PC-3 (cell line): ENCODE results near the gene TIMM21. TPM values are rescaled to one million over a fixed set of nuclear protein-coding genes. Genes with fewer than 3 reads are reported as not detected.

ENCODE experiments used
- ATAC-seq: fragments of 200-7000 bp; cut with Tn5 transposase; 2 replicates; pipeline ENCODE4 v1.9.1; 2020; ENCODE audit warnings: mild to moderate bottlenecking, moderate library complexity
- BruUV-seq: library from RNA; stranded (reverse); fragments of 400-500 nt; replicated peaks from 2 replicates; lab custom pipeline; 2021; lab: Mats Ljungman, UMichigan
- CTCF ChIA-PET: fragments of 300-600 bp; sonication (Branson Sonifier 250); formaldehyde crosslinking; loops from one replicate; lab custom pipeline; 2022; ENCODE audit warnings: antibody characterized with exemption; lab: Charles Lee
- POLR2A ChIA-PET: fragments of 300-600 bp; sonication (Branson Sonifier 250); formaldehyde crosslinking; loops from one replicate; lab custom pipeline; 2022; ENCODE audit warnings: antibody characterized with exemption; ENCODE audit not compliant: unreplicated experiment; lab: Charles Lee
- DNase-seq: peaks from one replicate; pipeline ENCODE4 v3.0.0-alpha.2; 2015
- H2AFZ ChIP-seq: fragments of 300-600 bp; sonication (generic); 2 replicates; pipeline ENCODE4 v1.6.0; 2016; ENCODE audit warnings: antibody characterized with exemption, low read length
- H3F3A ChIP-seq: fragments of 300-600 bp; sonication (generic); one replicate; pipeline ENCODE4 v1.6.0; 2017; ENCODE audit warnings: antibody characterized with exemption, low read length, control low read depth, mild to moderate bottlenecking; ENCODE audit not compliant: unreplicated experiment
- H3K27ac ChIP-seq: fragments of 300-600 bp; sonication (generic); 2 replicates; pipeline ENCODE4 v1.5.1; 2016; ENCODE audit warnings: mild to moderate bottlenecking, low read length
- H3K27me3 ChIP-seq: fragments of 300-600 bp; sonication (generic); 2 replicates; pipeline ENCODE4 v1.6.1; 2016; ENCODE audit warnings: low read length, mixed read lengths
- H3K36me3 ChIP-seq: fragments of 300-600 bp; sonication (generic); 2 replicates; pipeline ENCODE4 v1.6.1; 2016; ENCODE audit warnings: low read depth, mixed run types, low read length, mixed read lengths
- H3K4me1 ChIP-seq: fragments of 300-600 bp; sonication (generic); 2 replicates; pipeline ENCODE4 v1.5.1; 2016; ENCODE audit warnings: low read length; ENCODE audit not compliant: insufficient read depth
- H3K4me2 ChIP-seq: fragments of 300-600 bp; sonication (generic); 2 replicates; pipeline ENCODE4 v1.6.0; 2016; ENCODE audit warnings: low read length
- H3K4me3 ChIP-seq: fragments of 300-600 bp; sonication (generic); 2 replicates; pipeline ENCODE4 v1.5.1; 2016; ENCODE audit warnings: mild to moderate bottlenecking, low read length, mixed read lengths
- H3K79me2 ChIP-seq: fragments of 300-600 bp; sonication (generic); 2 replicates; pipeline ENCODE4 v1.6.1; 2017; ENCODE audit warnings: low read length, mixed read lengths
- H3K9ac ChIP-seq: fragments of 300-600 bp; sonication (generic); 2 replicates; pipeline ENCODE4 v1.6.0; 2016; ENCODE audit warnings: mild to moderate bottlenecking, low read length
- H3K9me2 ChIP-seq: fragments of 300-600 bp; sonication (generic); replicated peaks from 2 replicates; pipeline ENCODE4 v1.6.1; 2016; ENCODE audit warnings: mixed run types, low read length, mixed read lengths
- H3K9me3 ChIP-seq: fragments of 300-600 bp; sonication (generic); 2 replicates; pipeline ENCODE4 v1.6.1; 2016; ENCODE audit warnings: low read length, mixed read lengths
- H4K20me1 ChIP-seq: fragments of 300-600 bp; sonication (generic); 2 replicates; pipeline ENCODE4 v1.6.1; 2016; ENCODE audit warnings: low read length, mixed read lengths
- EZH2 ChIP-seq: fragments of 300-600 bp; sonication (generic); IDR thresholded peaks from one replicate; pipeline ENCODE4 v1.6.1; 2017; ENCODE audit warnings: antibody characterized with exemption, mild to moderate bottlenecking, low read length; ENCODE audit not compliant: unreplicated experiment
- EZH2phosphoT487 ChIP-seq: fragments of 300-600 bp; sonication (generic); IDR thresholded peaks from 2 replicates; pipeline ENCODE4 v1.6.1; 2018; ENCODE audit warnings: mild to moderate bottlenecking, antibody characterized with exemption, low read length, borderline replicate concordance
- intact Hi-C: fragments of 100-400 bp; cut with micrococcal nuclease; formaldehyde crosslinking; loops from 2 replicates; pipeline ENCODE4 v1.9.0; 2023
- total RNA-seq: library from RNA; depleted of rRNA; stranded (reverse); fragments of >200 nt; gene quantifications from 2 replicates; pipeline ENCODE4 v1.2.3, GENCODE V29; 2014
- TF ChIP-seq, protein P1 (sequence below): fragments of 300-600 bp; sonication (generic); conservative IDR thresholded peaks from 2 replicates; pipeline ENCODE4 v1.5.1; 2017; ENCODE audit warnings: antibody characterized with exemption, low read depth, mild to moderate bottlenecking, low read length

Gene TIMM21
- total RNA-seq, 1 experiment from 2014 or later: 120 TPM

DNA sequence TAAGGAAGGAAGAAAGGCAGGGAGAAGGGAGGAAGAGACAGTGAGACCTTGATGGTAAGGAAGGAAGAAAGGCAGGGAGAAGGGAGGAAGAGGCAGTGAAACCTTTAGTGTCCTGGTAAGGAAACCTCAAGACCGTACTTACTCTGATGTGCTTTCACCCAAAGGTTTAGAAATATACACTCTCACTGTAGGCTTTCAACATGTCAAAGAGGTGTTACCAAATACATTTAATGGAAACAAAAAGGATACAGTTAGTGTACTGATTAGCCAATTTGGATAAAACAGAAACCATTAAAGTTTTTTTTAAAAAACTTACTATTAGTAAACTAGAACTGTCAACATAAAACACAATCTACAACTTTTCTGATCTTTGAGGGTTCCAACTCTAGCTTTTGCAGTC, 7.7 kb upstream of the TIMM21 start:
- BruUV-seq: no TSS peak
- no peak overlapping the region for H3K4me2 ChIP-seq
- no peak overlapping the region for H3K27ac ChIP-seq
- no peak overlapping the region for H3K9ac ChIP-seq
- intact Hi-C loops: no loop called here
- H3K79me2 ChIP-seq: no peaks in the 10 kb centered on the region
- H3F3A ChIP-seq: no peaks in the 10 kb centered on the region
- no peaks in the 10 kb centered on the region for H3K36me3 ChIP-seq
- CTCF ChIA-PET: no interaction called here
- H2AFZ ChIP-seq: no peak overlapping the region
- POLR2A ChIA-PET: no interaction called here
- H3K4me1 ChIP-seq: peaks cover 10% of the 10 kb centered on the region
- DNase-seq (no peak), ATAC-seq (no peak)
- H3K27me3 ChIP-seq: no peaks in the 10 kb centered on the region
- no peaks in the 10 kb centered on the region for H3K9me2 ChIP-seq
- H3K9me3 ChIP-seq: no peaks in the 10 kb centered on the region
- H4K20me1 ChIP-seq: no peaks in the 10 kb centered on the region
- no peak overlapping the region for H3K4me3 ChIP-seq
- TF ChIP-seq EZH2phosphoT487 (no peak), EZH2 (no peak)
- TF ChIP-seq, protein P1, sequence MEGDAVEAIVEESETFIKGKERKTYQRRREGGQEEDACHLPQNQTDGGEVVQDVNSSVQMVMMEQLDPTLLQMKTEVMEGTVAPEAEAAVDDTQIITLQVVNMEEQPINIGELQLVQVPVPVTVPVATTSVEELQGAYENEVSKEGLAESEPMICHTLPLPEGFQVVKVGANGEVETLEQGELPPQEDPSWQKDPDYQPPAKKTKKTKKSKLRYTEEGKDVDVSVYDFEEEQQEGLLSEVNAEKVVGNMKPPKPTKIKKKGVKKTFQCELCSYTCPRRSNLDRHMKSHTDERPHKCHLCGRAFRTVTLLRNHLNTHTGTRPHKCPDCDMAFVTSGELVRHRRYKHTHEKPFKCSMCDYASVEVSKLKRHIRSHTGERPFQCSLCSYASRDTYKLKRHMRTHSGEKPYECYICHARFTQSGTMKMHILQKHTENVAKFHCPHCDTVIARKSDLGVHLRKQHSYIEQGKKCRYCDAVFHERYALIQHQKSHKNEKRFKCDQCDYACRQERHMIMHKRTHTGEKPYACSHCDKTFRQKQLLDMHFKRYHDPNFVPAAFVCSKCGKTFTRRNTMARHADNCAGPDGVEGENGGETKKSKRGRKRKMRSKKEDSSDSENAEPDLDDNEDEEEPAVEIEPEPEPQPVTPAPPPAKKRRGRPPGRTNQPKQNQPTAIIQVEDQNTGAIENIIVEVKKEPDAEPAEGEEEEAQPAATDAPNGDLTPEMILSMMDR: no peak

DNA sequence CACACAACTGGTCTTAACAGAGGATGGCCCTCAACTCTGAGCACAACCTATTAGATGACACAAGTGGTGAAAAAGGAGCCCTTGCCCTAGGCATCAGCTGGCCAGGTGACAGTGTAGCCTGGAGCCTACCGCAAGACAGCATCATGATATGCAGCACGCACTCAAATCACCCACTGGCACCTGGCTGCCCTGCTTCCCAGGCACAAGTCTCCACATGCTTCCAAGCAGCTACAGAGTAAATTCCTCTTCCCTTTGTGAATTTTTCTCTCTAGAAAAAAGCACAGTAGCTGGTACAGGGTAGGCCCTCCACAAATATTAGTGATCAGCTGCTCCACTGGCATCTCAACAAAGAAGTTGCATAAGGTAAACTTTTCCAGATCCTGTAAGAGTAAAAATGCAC, 6.7 kb upstream of the TIMM21 start:
- Histone ChIP-seq H3K4me3 (no peak overlapping the region), H3K4me2 (no peak overlapping the region), H3K9me2 (no peaks in the 10 kb centered on the region), H3K27ac (no peak overlapping the region), H3K36me3 (no peaks in the 10 kb centered on the region), H3K4me1 (peaks cover 10% of the 10 kb centered on the region), H3K79me2 (no peaks in the 10 kb centered on the region), H4K20me1 (no peaks in the 10 kb centered on the region), H3K9me3 (no peaks in the 10 kb centered on the region), H3K9ac (no peak overlapping the region), H3K27me3 (no peaks in the 10 kb centered on the region), H2AFZ (no peak overlapping the region), H3F3A (no peaks in the 10 kb centered on the region)
- DNase-seq: no peak
- ChIA-PET POLR2A (no interaction called here), CTCF (no interaction called here)
- TF ChIP-seq, protein P1: no peak
- TF ChIP-seq EZH2phosphoT487 (no peak), EZH2 (no peak)
- intact Hi-C loops: no loop called here
- no peak for ATAC-seq
- no TSS peak for BruUV-seq

DNA sequence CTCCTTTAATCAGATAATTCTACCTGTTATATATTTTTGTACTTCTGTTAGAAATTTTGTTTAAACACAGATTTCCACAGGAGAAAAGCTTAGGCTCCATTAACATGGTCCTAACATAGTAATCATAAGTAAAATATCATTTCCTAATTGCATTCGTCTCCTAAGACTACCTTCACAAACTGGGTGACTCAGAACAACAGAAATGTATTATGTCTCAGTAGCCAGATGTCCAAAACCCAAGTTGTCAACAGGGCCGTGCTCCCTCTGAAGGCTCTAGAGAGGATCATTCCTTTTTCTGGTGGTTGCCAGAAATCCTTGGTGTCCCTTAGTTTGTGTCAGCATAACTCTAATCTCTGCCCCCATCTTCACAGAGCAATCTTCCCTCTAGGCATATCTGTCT, 6.1 kb upstream of the TIMM21 start:
- Histone ChIP-seq H3K9me2 (no peaks in the 10 kb centered on the region), H2AFZ (no peak overlapping the region), H3K9me3 (no peaks in the 10 kb centered on the region), H3K27me3 (no peaks in the 10 kb centered on the region), H3K9ac (no peak overlapping the region), H3K79me2 (no peaks in the 10 kb centered on the region), H3K36me3 (no peaks in the 10 kb centered on the region), H3K4me1 (peaks cover 15% of the 10 kb centered on the region), H3F3A (no peaks in the 10 kb centered on the region), H3K4me3 (no peak overlapping the region), H3K27ac (no peak overlapping the region), H3K4me2 (no peak overlapping the region), H4K20me1 (no peaks in the 10 kb centered on the region)
- ATAC-seq (no peak), DNase-seq (no peak)
- ChIA-PET CTCF (no interaction called here), POLR2A (no interaction called here)
- no TSS peak for BruUV-seq
- intact Hi-C loops: no loop called here
- TF ChIP-seq EZH2 (no peak), EZH2phosphoT487 (no peak)
- TF ChIP-seq, protein P1: no peak
